Measurements from ENCODE around the gene VIT. TPM values are rescaled to one million over a fixed set of nuclear protein-coding genes. Genes with fewer than 3 reads are reported as not detected.

The VIT gene
- total RNA-seq, 6 experiments from 2014 or later = not detected

- no peak for TF ChIP-seq CTCF (IDR thresholded peaks at IDR 0.05)
- no peak for TF ChIP-seq POLR2A (IDR thresholded peaks at IDR 0.05)
- H3K36me3 ChIP-seq = no peaks in the 10 kb centered on the region
- DNase-seq (no peak), ATAC-seq (no peak)
- no peaks in the 10 kb centered on the region for H3K9me3 ChIP-seq
- intact Hi-C loops (cut with DNase I) = no loop called here
- H3K4me3 ChIP-seq = no peak overlapping the region
- 62% methylated on average over 2 of the region's 2 CpGs for WGBS (ENCODE audit: insufficient coverage, low coverage, low lambda C conversion rate, missing lambda C conversion rate)
- peaks cover 0 to 2% (median 0%) of the 10 kb centered on the region in 4 donors for H3K4me1 ChIP-seq
- no peak overlapping the region for H3K27ac ChIP-seq
- H3K27me3 ChIP-seq = no peaks in the 10 kb centered on the region
Measured at GRCh38 chr2:36734304-36734703, 37.8 kb downstream of the VIT start.

- H3K4me1 ChIP-seq = peaks cover 0 to 2% (median 0%) of the 10 kb centered on the region in 4 donors
- no peaks in the 10 kb centered on the region for H3K9me3 ChIP-seq
- no peaks in the 10 kb centered on the region for H3K27me3 ChIP-seq
- no peak overlapping the region for H3K4me3 ChIP-seq
- TF ChIP-seq CTCF (IDR thresholded peaks at IDR 0.05) (no peak), POLR2A (IDR thresholded peaks at IDR 0.05) (no peak)
- WGBS (ENCODE audit: insufficient coverage, low coverage, low lambda C conversion rate, missing lambda C conversion rate) = 53% methylated on average over 4 of the region's 4 CpGs
- no peaks in the 10 kb centered on the region for H3K36me3 ChIP-seq
- ATAC-seq (no peak), DNase-seq (no peak)
- H3K27ac ChIP-seq = no peak overlapping the region
- intact Hi-C loops (cut with DNase I) = no loop called here
Measured at GRCh38 chr2:36737131-36737750, 40.7 kb downstream of the VIT start.

GRCh38 chr2:36740061-36740460 is 43.6 kb downstream of the VIT start:
- H3K9me3 ChIP-seq = no peaks in the 10 kb centered on the region
- H3K36me3 ChIP-seq = no peaks in the 10 kb centered on the region
- ATAC-seq (no peak), DNase-seq (no peak)
- TF ChIP-seq POLR2A (IDR thresholded peaks at IDR 0.05) (no peak), CTCF (IDR thresholded peaks at IDR 0.05) (no peak)
- WGBS (ENCODE audit: insufficient coverage, low coverage, low lambda C conversion rate, missing lambda C conversion rate) = 34% methylated on average over 5 of the region's 5 CpGs
- no peak overlapping the region for H3K27ac ChIP-seq
- intact Hi-C loops (cut with DNase I) = no loop called here
- no peak overlapping the region for H3K4me3 ChIP-seq
- peaks cover 0 to 2% (median 0%) of the 10 kb centered on the region in 4 donors for H3K4me1 ChIP-seq
- H3K27me3 ChIP-seq = no peaks in the 10 kb centered on the region

- WGBS (ENCODE audit: insufficient coverage, low coverage, low lambda C conversion rate, missing lambda C conversion rate) = 23% methylated on average over 5 of the region's 5 CpGs
- no peak overlapping the region for H3K4me3 ChIP-seq
- no peaks in the 10 kb centered on the region for H3K4me1 ChIP-seq
- H3K27ac ChIP-seq = no peak overlapping the region
- intact Hi-C loops (cut with DNase I) = no loop called here
- DNase-seq = no peak
- TF ChIP-seq CTCF (IDR thresholded peaks at IDR 0.05) (no peak), POLR2A (IDR thresholded peaks at IDR 0.05) (no peak)
- no peak for ATAC-seq
- no peaks in the 10 kb centered on the region for H3K27me3 ChIP-seq
- H3K9me3 ChIP-seq = no peaks in the 10 kb centered on the region
- no peaks in the 10 kb centered on the region for H3K36me3 ChIP-seq
Measured at GRCh38 chr2:36741188-36741837, 44.8 kb downstream of the VIT start.
